Measurements from ENCODE around the gene POLR2L. TPM values are rescaled to one million over a fixed set of nuclear protein-coding genes. Genes with fewer than 3 reads are reported as not detected.

Gene POLR2L
- polyA plus RNA-seq, 4 donors, result 84.8 to 149 (median 111) TPM

- DNase-seq (ENCODE audit: low read depth in 4 of 4, low spot score in 2 of 4), result no peak
These were observed 26.5 kb downstream of the POLR2L start for GRCh38 chr11:815675-816432.

- no peak for DNase-seq (ENCODE audit: low read depth in 4 of 4, low spot score in 2 of 4)
These were observed 28.8 kb downstream of the POLR2L start for GRCh38 chr11:813456-814096.

DNA sequence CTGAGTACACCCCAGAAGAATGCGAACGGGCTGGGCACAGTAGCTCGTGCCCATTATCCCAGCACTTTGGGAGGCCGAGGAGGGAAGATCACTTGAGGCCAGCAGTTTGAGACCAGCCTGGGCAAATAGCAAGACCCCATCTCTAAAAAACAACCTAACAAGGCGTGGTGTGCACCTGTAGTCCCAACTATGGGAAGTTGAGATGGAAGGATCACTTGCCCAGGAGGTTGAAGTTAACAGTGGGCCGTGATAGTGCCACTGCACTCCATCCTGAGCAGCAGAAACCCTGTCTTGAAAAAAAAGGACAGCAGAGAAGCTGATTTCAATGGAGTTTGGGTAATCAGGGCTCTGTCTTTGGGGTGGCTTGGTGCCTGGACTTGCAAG, 29.3 kb downstream of the POLR2L start:
- DNase-seq (ENCODE audit: low read depth in 4 of 4, low spot score in 2 of 4), result no peak

GRCh38 chr11:812390-812789, 29.9 kb downstream of the POLR2L start:
- DNase-seq (ENCODE audit: low read depth in 4 of 4, low spot score in 2 of 4), result no peak

DNA sequence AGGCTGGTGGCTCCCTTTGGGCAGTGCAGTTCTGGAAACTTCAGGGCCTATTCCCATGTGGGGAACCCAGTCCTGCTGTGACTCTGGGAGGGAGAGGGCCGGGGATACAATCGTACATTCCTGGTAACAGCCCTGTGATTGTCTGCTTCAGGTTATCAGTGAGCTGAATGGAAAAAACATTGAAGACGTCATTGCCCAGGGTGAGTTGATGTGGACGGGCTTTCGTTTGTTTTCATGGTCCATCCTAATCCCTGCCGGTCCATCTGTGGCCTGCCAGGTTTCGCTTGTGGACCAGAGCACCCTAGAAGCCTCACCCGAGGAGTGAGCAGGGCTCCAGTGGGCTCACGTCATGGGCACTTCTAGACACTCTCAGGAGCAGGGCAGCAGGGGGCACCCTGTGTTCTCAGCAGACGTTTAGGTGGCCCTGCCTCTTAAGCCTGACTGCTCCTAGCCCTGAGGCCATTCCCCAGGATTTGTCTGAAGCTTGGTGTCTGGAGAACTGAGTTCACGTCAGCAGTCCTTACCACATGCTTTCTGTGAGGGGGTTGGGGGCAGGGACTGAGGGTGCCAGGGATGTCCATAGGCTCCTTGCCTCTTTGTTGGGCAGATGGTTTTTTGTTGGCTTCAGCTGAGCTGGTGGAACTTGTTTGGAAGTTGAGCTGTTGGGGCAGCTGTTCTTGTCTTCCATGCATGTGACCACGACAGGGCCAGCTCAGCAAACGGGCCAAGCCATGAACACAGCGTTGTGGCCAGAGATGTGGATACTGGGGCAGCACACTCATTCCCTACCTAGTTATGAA, 30.7 kb downstream of the POLR2L start:
- DNase-seq (ENCODE audit: low read depth in 4 of 4, low spot score in 2 of 4), result no peak

DNA sequence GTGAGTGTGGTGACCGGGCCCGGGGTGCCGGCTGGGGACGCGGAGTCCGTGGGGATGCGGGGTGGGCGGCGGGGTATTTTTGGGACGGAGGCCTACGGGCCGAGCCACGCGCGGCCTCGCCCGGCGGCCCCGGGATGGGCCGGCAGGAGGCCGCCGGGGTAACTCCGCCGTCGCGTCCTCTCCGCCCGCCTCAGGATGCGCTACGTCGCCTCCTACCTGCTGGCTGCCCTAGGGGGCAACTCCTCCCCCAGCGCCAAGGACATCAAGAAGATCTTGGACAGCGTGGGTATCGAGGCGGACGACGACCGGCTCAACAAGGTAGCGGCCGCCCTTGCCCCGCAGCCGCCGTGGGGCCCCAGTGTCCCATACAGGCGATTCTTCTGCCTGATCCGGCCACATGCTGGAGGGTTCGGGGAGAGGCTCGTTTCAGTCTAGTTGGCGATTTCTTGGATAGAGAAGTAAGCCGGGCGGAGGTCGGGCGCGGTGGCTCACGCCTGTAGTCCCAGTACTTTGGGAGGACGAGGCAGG, 32.2 kb downstream of the POLR2L start:
- DNase-seq (ENCODE audit: low read depth in 4 of 4, low spot score in 2 of 4), result no peak

DNA sequence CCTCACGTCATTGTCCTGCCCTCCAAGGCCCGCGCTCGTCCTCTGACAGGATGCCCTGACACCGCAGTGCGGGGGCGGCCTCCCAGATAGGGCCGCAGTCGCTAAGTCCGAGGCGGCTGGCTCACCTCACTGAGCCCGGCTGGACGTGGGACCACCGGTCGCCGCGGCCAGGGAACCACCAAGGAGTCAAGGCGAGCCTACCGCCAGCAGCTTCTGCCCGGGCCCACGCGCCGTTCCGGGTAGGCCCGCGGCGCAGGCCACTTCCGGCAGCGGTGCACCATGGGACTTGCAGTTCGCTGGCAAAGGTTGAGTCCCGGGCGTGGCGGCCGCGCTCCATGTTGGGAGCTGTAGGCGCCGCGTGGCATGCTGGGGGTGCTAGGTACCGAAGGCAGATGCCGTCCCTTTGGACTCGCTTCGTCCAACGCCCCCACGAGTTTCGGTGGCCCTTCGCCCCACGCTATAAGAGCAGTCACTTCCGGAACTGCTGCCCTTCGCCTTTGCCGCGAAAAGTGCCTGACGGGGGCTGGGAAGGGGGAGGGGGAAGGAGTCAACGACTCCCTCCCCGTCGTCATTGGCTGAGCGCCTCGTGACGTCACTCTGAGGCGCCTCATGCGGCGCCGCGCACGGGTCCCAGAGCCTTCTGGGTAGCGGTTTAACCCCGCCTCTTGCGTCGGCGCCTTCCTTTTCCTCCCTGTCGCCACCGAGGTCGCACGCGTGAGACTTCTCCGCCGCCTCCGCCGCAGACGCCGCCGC, 32.9 kb downstream of the POLR2L start, which contains the start of gene RPLP2:
Gene RPLP2, plus strand, starts transcription at position 681 of the 753 bp plus-strand sequence. CDS start 268 bp downstream, outside the sequence.
- peak; percentile 97 to 99 (median 98) for DNase-seq (ENCODE audit: low read depth in 4 of 4, low spot score in 2 of 4)

DNA sequence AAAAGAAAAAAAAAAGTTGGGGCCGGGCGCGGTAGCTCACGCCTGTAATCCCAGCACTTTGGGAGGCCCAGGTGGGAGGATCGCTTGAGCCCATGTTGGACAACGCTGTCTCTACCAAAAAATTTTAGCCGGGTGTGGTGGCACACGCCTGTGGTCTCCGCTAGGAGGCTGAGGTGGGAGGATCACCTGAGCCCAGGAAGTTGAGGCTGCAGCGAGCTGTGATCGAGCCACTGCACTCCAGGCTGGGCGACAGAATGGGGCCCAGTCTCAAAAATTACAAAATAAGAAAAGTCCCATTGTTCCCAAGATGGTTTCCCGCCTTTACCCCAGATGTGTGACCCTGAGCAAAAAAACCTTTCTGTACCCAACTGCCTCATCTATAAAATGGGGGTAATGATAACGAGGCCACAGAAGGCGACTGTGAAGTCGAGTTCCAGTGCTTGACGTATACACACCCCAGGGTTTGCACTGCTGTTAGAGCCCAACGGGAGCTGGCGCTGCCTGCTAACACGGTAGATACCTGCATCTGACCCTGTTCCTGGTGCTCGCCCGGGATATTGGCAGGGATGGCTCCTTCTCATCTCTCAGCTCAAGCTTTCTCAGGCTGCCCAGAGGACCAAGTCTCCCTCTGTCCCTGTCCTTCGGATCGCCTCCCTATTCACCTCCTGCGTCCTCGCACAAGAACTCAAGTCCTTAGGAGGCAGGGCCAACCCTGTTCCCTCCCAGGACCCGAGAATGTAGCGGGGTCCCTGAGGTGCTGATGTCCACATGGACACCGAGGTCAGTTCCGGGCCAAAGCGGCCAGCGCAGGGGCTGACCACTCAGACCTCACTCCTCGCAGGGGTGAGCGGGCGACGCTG, 33.7 kb downstream of the POLR2L start:
- no peak for DNase-seq (ENCODE audit: low read depth in 4 of 4, low spot score in 2 of 4)

DNA sequence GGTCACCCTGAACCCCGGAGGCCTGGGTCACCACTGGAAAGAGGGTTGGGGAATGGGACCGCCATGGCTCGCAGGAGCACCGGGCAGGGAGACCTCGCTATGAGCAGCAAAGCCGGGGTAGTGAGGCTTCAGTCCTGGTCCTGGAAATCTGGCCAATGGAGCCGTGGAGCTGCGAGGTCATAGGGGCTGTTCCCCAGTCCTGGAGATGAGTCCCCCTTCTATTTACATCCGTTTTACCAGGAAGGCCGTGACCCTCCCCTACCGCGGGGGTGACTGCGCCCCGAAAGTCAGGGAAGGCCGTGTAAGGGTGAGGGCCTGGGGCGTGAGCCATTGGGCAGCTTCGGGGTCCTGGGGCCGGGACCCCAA, 37.7 kb downstream of the POLR2L start:
- DNase-seq (ENCODE audit: low read depth in 4 of 4, low spot score in 2 of 4), result no peak

GRCh38 chr11:803770-804598, 38.3 kb downstream of the POLR2L start:
- no peak for DNase-seq (ENCODE audit: low read depth in 4 of 4, low spot score in 2 of 4)

DNA sequence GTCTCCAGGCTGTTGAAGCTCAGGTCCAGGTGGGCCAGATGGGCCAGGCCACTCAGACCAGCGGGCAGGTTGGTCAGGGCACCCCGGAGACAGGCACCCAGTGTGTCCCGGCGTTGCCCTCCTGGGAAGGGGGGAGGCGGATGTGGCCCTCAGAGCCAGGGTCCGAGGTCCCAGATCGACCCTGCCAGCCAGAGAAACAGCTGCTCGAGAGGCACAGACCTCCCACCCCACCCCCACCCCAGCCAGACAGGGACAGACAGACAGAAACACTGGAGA, 38.9 kb downstream of the POLR2L start:
- DNase-seq (ENCODE audit: low read depth in 4 of 4, low spot score in 2 of 4), result no peak

DNA sequence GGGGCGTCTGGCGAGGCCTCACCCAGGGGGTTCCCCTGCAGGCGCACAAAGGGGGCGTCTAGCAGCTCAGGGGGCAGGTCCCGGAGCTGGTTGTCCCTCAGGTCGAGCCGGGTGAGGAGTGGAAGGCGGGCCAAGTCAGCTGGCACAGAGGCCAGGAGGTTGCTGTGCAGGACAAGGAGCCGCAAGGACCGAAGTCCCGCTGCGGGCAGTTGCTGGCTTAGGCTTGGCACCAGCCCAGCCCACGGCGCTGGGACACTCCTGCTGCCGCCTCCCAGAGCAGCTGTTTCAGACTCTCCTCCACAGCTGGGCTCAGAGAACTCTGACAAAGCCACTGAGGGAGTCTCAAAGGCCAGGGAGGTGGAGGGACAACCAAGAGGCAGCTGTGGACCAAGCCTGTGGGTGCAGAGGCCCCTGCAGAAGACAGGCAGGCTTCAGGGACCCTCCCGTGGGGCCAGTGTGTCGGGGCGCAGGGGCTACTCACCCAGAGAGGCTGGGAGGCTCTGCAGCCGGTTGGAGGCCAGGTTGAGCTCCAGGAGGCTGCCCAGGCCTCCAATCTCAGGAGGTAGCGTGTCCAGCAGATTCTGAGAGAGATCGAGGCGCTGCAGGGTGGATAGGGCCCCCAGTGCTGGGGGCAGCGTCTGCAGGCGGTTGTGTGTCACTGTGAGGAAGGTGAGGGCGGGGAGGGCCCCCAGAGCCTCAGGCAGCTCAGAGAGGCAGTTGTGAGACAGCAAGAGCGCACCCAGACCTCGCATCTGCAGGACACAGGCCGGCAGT, 39.4 kb downstream of the POLR2L start:
- no peak for DNase-seq (ENCODE audit: low read depth in 4 of 4, low spot score in 2 of 4)

- no peak for DNase-seq (ENCODE audit: low read depth in 4 of 4, low spot score in 2 of 4)
These were observed 40.2 kb downstream of the POLR2L start for GRCh38 chr11:802018-802617.

- no peak for DNase-seq (ENCODE audit: low read depth in 4 of 4, low spot score in 2 of 4)
These were observed 41.1 kb downstream of the POLR2L start for GRCh38 chr11:801097-801780.

DNA sequence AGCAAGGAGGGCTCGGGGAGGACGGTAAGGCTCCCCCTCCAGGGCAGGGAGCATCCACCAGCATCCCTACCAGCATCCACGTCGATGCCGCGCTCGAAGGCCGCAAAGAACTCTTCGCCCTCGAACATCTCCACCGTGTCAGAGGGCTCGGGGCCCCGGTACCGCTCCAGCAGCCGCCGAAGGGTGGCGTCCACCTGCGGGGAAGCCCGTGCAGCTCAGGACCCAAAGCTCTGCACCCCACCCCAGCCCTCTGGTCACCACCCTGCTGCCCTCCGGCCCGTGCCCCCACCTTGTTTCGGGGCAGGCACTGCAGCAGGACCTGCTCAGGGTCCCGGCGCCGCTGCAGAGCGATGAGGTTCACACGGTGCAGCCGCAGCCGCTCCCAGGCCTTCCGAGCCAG, 41.9 kb downstream of the POLR2L start:
- no peak for DNase-seq (ENCODE audit: low read depth in 4 of 4, low spot score in 2 of 4)

- no peak for DNase-seq (ENCODE audit: low read depth in 4 of 4, low spot score in 2 of 4)
These were observed 42.5 kb downstream of the POLR2L start for GRCh38 chr11:799641-800316.

Measured in left renal cortex interstitium (tissue), 4 donors.